HG02678 (cell line): ENCODE data around the gene ANO7.

Experiments used
- ATAC-seq: cut with Tn5 transposase; IDR thresholded peaks from one replicate; pipeline ENCODE4 v1.9.1; 2021; ENCODE audit warnings: mild to moderate bottlenecking, moderate library complexity; ENCODE audit not compliant: unreplicated experiment

The ANO7 gene

GRCh38 chr2:241207151-241207550 is 18.7 kb downstream of the ANO7 start:
- ATAC-seq = no peak

- ATAC-seq = no peak
Observed at GRCh38 chr2:241207641-241208040, 19.2 kb downstream of the ANO7 start.

- ATAC-seq = no peak
Observed at GRCh38 chr2:241208058-241208457, 19.6 kb downstream of the ANO7 start.

GRCh38 chr2:241209271-241209670 is 20.8 kb downstream of the ANO7 start:
- ATAC-seq = no peak

- ATAC-seq = no peak
Observed at GRCh38 chr2:241211276-241211675, 22.8 kb downstream of the ANO7 start.

- no peak for ATAC-seq
Observed at GRCh38 chr2:241213041-241213440, 24.6 kb downstream of the ANO7 start.

GRCh38 chr2:241213567-241213966 is 25.1 kb downstream of the ANO7 start:
- ATAC-seq = no peak

- ATAC-seq = no peak
Observed at GRCh38 chr2:241214209-241214608, 25.7 kb downstream of the ANO7 start.

- ATAC-seq = no peak
Observed at GRCh38 chr2:241214766-241215165, 26.3 kb downstream of the ANO7 start.

GRCh38 chr2:241215421-241215820 is 26.9 kb downstream of the ANO7 start:
- no peak for ATAC-seq

- ATAC-seq = no peak
Observed at GRCh38 chr2:241216211-241216761, 27.8 kb downstream of the ANO7 start.

GRCh38 chr2:241217320-241218031 is 29.0 kb downstream of the ANO7 start:
- peak; percentile 45 for ATAC-seq

- ATAC-seq = no peak
Observed at GRCh38 chr2:241218131-241219029, 29.9 kb downstream of the ANO7 start.

- ATAC-seq = no peak
Observed at GRCh38 chr2:241219030-241219382, 30.5 kb downstream of the ANO7 start.

- ATAC-seq = no peak
Observed at GRCh38 chr2:241219856-241220356, 31.4 kb downstream of the ANO7 start.

GRCh38 chr2:241223211-241224017 is 34.9 kb downstream of the ANO7 start:
- no peak for ATAC-seq

- ATAC-seq = no peak
Observed at GRCh38 chr2:241224018-241224850, 35.8 kb downstream of the ANO7 start.

- ATAC-seq = no peak
Observed at GRCh38 chr2:241224851-241225438, 36.5 kb downstream of the ANO7 start.

- no peak for ATAC-seq
Observed at GRCh38 chr2:241225545-241225944, 37.1 kb downstream of the ANO7 start.

GRCh38 chr2:241225983-241226382 is 37.5 kb downstream of the ANO7 start:
- ATAC-seq = no peak
